Islet of Langerhans (tissue), 1 donor: ENCODE data around the gene TSSK2.
"Not testable (repeated sequence)": the region's sequence is repeated elsewhere in the genome, so short reads cannot be mapped to it uniquely, and the experiment has no call there.

Experiments
- FAIRE-seq: peaks from one replicate; lab custom pipeline; 2011; peaks lifted over from hg19 to GRCh38; lab: Jason Lieb, UNC

The TSSK2 gene

GRCh38 chr22:19143967-19144400 lies 12.9 kb downstream of the TSSK2 start:
- no peak for FAIRE-seq

- no peak for FAIRE-seq
Measured at GRCh38 chr22:19146215-19146968, 15.3 kb downstream of the TSSK2 start.

GRCh38 chr22:19147195-19147780 lies 16.2 kb downstream of the TSSK2 start:
- no peak for FAIRE-seq

- no peak for FAIRE-seq
Measured at GRCh38 chr22:19148417-19149046, 17.4 kb downstream of the TSSK2 start.

- FAIRE-seq, result no peak
Measured at GRCh38 chr22:19149047-19149883, 18.2 kb downstream of the TSSK2 start.

- FAIRE-seq, result no peak
Measured at GRCh38 chr22:19149991-19150390, 18.9 kb downstream of the TSSK2 start, which contains the start of gene GSC2. TSS of gene GSC2 (minus strand) at chr22:19150292. CDS start at chr22:19150283, 9 bp downstream.

GRCh38 chr22:19150482-19151328 lies 19.6 kb downstream of the TSSK2 start:
- no peak for FAIRE-seq

GRCh38 chr22:19151329-19152191 lies 20.5 kb downstream of the TSSK2 start:
- FAIRE-seq, result no peak

GRCh38 chr22:19152942-19153883 lies 22.1 kb downstream of the TSSK2 start:
- FAIRE-seq, result no peak

GRCh38 chr22:19156109-19156508 lies 25.0 kb downstream of the TSSK2 start:
- FAIRE-seq, result not testable (repeated sequence)

GRCh38 chr22:19158649-19159048 lies 27.5 kb downstream of the TSSK2 start:
- not testable (repeated sequence) for FAIRE-seq

- FAIRE-seq, result no peak
Measured at GRCh38 chr22:19164425-19164824, 33.3 kb downstream of the TSSK2 start.

- no peak for FAIRE-seq
Measured at GRCh38 chr22:19166421-19166820, 35.3 kb downstream of the TSSK2 start.

GRCh38 chr22:19167106-19167869 lies 36.2 kb downstream of the TSSK2 start:
- FAIRE-seq, result no peak

- no peak for FAIRE-seq
Measured at GRCh38 chr22:19168088-19168890, 37.2 kb downstream of the TSSK2 start.

- FAIRE-seq, result no peak
Measured at GRCh38 chr22:19169002-19169946, 38.2 kb downstream of the TSSK2 start.

GRCh38 chr22:19169947-19170318 lies 38.8 kb downstream of the TSSK2 start:
- FAIRE-seq, result no peak
